ENCODE results near the gene TPPP. TPM values are rescaled to one million over a fixed set of nuclear protein-coding genes. Genes with fewer than 3 reads are reported as not detected.

TPPP gene
- total RNA-seq, 1 experiment from 2014 or later: 3.9 TPM

- H3K9me3 ChIP-seq (ENCODE audit: control insufficient read depth in 1 of 2, insufficient read depth in 1 of 2, low read depth in 1 of 2, low read length in 2 of 2): no peaks in the 10 kb centered on the region
- BruUV-seq (replicated peaks): no TSS peak
- ChIA-PET RAD21 (ENCODE audit: low non-redundant PET in 1 of 2, low total read pairs in 2 of 2, uncharacterized antibody in 2 of 2, unreplicated experiment in 2 of 2) (no interaction called here), POLR2A (no interaction called here), CTCF (no interaction called here)
- H3K4me2 ChIP-seq (ENCODE audit: low read length): no peak overlapping the region
- H3K9me2 ChIP-seq (ENCODE audit: insufficient read depth): no peaks in the 10 kb centered on the region
- H4K20me1 ChIP-seq (ENCODE audit: insufficient read depth): no peaks in the 10 kb centered on the region
- TF ChIP-seq TCF7L2 (IDR thresholded peaks at IDR 0.05; ENCODE audit: borderline replicate concordance, extremely low read depth, insufficient read depth, insufficient read length) (no peak), ZFX (IDR thresholded peaks at IDR 0.05) (no peak), EZH2phosphoT487 (IDR thresholded peaks at IDR 0.05; ENCODE audit: borderline replicate concordance) (no peak), FOSL1 (IDR thresholded peaks at IDR 0.05; ENCODE audit: low read depth) (no peak), SP1 (IDR thresholded peaks at IDR 0.05; ENCODE audit: low read depth) (no peak), YY1 (IDR thresholded peaks at IDR 0.05; ENCODE audit: extremely low read depth, insufficient replicate concordance, low read depth, low read length) (no peak), EGR1 (IDR thresholded peaks at IDR 0.05; ENCODE audit: low read depth) (no peak), CTCF (IDR thresholded peaks at IDR 0.05 in 2 of 3, conservative IDR thresholded peaks at IDR 0.05 in 1 of 3; ENCODE audit: borderline replicate concordance in 1 of 3, insufficient read depth in 1 of 3, low read depth in 2 of 3, low read length in 2 of 3) (no peak), CEBPB (IDR thresholded peaks at IDR 0.05; ENCODE audit: low read depth) (no peak), CBX3 (IDR thresholded peaks at IDR 0.05; ENCODE audit: low read depth) (no peak), EZH2 (IDR thresholded peaks at IDR 0.05) (no peak), ELF1 (IDR thresholded peaks at IDR 0.05; ENCODE audit: borderline replicate concordance, low read depth) (no peak), POLR2A (IDR thresholded peaks at IDR 0.05; ENCODE audit: borderline replicate concordance, extremely low read depth, insufficient read depth, insufficient read length) (no peak), SIN3A (IDR thresholded peaks at IDR 0.05; ENCODE audit: low read depth) (no peak), POLR2AphosphoS5 (IDR thresholded peaks at IDR 0.05; ENCODE audit: low read depth, low read length) (no peak), RAD21 (IDR thresholded peaks at IDR 0.05; ENCODE audit: low read depth) (no peak)
- TF ChIP-seq, protein P1, sequence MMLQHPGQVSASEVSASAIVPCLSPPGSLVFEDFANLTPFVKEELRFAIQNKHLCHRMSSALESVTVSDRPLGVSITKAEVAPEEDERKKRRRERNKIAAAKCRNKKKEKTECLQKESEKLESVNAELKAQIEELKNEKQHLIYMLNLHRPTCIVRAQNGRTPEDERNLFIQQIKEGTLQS (IDR thresholded peaks at IDR 0.05): no peak
- TF ChIP-seq, protein P2, sequence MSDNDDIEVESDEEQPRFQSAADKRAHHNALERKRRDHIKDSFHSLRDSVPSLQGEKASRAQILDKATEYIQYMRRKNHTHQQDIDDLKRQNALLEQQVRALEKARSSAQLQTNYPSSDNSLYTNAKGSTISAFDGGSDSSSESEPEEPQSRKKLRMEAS (IDR thresholded peaks at IDR 0.05): no peak
- TF ChIP-seq, protein P3, sequence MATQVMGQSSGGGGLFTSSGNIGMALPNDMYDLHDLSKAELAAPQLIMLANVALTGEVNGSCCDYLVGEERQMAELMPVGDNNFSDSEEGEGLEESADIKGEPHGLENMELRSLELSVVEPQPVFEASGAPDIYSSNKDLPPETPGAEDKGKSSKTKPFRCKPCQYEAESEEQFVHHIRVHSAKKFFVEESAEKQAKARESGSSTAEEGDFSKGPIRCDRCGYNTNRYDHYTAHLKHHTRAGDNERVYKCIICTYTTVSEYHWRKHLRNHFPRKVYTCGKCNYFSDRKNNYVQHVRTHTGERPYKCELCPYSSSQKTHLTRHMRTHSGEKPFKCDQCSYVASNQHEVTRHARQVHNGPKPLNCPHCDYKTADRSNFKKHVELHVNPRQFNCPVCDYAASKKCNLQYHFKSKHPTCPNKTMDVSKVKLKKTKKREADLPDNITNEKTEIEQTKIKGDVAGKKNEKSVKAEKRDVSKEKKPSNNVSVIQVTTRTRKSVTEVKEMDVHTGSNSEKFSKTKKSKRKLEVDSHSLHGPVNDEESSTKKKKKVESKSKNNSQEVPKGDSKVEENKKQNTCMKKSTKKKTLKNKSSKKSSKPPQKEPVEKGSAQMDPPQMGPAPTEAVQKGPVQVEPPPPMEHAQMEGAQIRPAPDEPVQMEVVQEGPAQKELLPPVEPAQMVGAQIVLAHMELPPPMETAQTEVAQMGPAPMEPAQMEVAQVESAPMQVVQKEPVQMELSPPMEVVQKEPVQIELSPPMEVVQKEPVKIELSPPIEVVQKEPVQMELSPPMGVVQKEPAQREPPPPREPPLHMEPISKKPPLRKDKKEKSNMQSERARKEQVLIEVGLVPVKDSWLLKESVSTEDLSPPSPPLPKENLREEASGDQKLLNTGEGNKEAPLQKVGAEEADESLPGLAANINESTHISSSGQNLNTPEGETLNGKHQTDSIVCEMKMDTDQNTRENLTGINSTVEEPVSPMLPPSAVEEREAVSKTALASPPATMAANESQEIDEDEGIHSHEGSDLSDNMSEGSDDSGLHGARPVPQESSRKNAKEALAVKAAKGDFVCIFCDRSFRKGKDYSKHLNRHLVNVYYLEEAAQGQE (IDR thresholded peaks at IDR 0.05; ENCODE audit: low read depth): no peak
- no peaks in the 10 kb centered on the region for H3K79me2 ChIP-seq (ENCODE audit: insufficient read depth, low read length)
- no peaks in the 10 kb centered on the region for H3K27me3 ChIP-seq (ENCODE audit: insufficient read depth, low read length)
- H3K27ac ChIP-seq (ENCODE audit: low read depth, low read length): no peak overlapping the region
- intact Hi-C loops (cut with micrococcal nuclease): loop anchor here (10.0 kb wide), 1 partner anchor 489 kb away; no protein-coding TSS in a partner anchor
- DNase-seq (ENCODE audit: low read depth, low spot score) (no peak), ATAC-seq (no peak)
- no peaks in the 10 kb centered on the region for H3K36me3 ChIP-seq (ENCODE audit: control insufficient read depth in 1 of 2, insufficient read depth in 2 of 2, low read length in 2 of 2)
- H3K4me1 ChIP-seq (ENCODE audit: control insufficient read depth in 1 of 2, insufficient read depth in 2 of 2, low read length in 2 of 2): peaks cover 0 to 23% of the 10 kb centered on the region in 2 experiments; a peak in 2 of 4 replicates
- H3K9ac ChIP-seq (ENCODE audit: low read length): no peak overlapping the region
- H3K4me3 ChIP-seq (replicated peaks in 1 of 2; ENCODE audit: low read depth in 1 of 2, low read length in 2 of 2): no peak overlapping the region
- no peak overlapping the region for H2AFZ ChIP-seq (ENCODE audit: low read depth, low read length, poor library complexity, severe bottlenecking)
These were observed 17.1 kb downstream of the TPPP start for GRCh38 chr5:675871-676698.
